Stimulated activated naive CD8-positive, alpha-beta T cell treated with anti-CD3 and anti-CD28 coated beads, Interleukin-15, Interleukin-2, amounts not matched to agents 100 U/mL and 50 U/mL, for 24 hours (primary cell): ENCODE data around the gene GJA9.
"Not testable (repeated sequence)": the region's sequence is repeated elsewhere in the genome, so short reads cannot be mapped to it uniquely, and the experiment has no call there.

ENCODE experiments used
- ATAC-seq: fragments of 150-1000 bp; cut with Tn5 transposase; one replicate; pipeline ENCODE4 v1.10.0; 2021
- DNase-seq: peaks from one replicate; pipeline ENCODE4 v3.0.0; 2021

Gene GJA9

DNA sequence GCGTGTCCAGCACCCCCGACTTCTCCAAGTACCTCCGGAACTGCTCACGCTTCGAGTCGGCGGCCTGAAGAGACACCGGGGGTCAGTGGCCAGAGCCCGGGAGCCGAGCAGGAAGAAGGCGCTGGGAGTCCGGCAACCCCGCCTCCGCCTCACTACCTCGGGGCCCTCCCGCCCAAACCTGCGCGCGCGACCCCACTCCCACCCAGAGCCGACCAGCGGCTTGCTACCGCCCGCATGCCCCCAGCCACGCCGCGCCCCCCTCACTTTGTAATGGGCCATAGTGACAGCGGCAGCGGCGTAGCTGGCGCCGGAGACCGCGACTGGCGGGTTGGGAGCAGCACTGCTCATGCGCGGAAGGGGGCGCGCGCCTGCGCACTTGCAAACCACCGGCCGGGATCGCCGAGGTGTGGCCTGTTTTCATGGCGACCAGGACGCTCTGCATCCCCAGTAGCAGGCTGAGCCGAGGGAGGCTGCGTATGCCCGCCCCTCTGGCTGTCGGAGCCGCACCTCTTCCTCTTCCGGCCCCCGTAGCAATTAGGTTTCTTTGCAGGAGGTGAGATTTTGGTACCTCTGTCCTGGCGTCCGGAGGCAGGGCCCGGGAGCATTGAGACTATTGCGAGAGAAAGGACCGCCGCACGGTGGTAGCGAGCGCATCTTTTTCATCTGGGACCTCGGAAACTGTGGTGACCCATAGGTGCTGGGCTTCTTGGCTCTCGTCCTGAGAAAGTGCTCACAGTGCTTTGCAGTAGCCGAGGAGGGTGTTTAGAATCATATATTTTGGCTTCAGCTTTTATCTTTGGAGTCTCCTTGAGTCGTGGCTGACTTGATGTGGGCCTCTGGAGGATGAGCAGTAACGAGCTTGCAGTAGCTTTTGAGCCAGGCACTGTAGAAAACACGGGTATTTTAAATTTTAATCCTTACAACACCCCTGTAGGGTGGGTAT is 8.1 kb downstream of the GJA9 start, which contains the start of gene MYCBP:
Gene MYCBP (minus strand): TSS at position 322 of the 943 bp plus-strand sequence. CDS start 43 bp downstream, at position 279.
- DNase-seq (peak; percentile 96), ATAC-seq (peak; percentile 100)

DNA sequence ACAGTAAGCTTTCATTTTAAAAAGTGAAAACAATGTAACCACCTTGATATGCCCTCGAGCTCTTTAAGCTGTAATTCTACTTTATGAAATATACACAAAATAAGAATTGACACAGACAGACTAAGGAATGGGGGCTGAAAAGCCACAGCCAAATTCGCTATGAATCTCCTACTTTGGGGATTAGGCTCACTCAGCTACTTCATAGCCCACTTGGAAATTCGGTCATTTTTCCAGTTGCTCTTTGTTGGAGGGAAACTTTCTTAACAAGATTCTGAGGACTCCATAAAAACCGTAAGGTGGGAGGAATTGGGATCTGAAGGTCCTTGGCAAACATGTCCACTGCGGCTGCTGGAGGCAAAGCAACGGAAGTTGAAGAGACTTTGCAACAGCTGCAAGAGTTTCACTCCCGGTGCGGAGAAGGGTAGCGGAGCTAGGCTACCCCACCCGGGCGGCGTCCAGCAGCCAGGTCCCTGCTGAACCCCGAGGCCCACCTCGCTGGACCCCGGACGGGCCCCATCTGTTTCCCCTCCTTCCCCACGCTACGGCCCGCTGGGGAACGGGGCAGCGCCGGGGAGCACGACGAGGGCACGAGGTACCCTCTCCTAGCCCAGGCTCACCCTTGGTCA is 8.9 kb downstream of the GJA9 start:
- no peak for DNase-seq
- ATAC-seq: peak; percentile 9

DNA sequence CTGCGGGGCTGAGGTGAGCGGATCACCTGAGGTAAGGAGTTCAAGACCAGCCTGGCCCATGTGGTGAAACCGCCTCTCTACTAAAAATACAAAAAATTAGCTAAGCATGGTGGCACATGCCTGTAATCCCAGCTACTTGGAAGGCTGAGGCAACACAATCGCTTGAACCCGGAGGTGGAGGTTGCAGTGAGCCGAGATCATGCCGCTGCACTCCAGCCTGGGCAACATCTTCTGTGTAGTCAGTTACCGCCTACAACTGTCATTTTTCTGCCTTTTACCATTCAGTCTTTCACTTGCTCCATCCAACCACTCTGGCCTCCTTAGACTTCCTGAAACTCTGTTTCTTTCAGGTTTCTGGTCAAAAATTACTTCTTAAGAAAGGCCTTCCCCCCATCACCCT is 10.4 kb downstream of the GJA9 start:
- no peak for ATAC-seq
- DNase-seq: no peak

DNA sequence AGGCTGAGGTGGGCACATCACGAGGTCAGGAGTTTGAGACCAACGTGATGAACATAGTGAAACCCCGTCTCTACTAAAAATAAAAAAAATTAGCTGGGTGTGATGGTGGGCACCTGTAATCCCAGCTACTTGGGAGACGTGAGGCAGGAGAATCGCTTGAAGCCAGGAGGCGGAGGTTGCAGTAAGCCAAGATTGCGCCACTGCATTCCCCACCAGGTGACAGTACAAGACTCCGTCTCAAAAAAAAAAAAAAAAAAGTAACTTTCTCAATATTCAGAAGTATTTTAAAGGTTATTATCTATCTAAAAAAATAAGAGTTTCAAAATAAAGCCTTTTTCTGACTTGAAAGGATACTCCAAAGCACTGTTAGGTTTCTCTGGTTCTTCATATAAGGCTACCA is 14.2 kb downstream of the GJA9 start:
- ATAC-seq (no peak), DNase-seq (no peak)

DNA sequence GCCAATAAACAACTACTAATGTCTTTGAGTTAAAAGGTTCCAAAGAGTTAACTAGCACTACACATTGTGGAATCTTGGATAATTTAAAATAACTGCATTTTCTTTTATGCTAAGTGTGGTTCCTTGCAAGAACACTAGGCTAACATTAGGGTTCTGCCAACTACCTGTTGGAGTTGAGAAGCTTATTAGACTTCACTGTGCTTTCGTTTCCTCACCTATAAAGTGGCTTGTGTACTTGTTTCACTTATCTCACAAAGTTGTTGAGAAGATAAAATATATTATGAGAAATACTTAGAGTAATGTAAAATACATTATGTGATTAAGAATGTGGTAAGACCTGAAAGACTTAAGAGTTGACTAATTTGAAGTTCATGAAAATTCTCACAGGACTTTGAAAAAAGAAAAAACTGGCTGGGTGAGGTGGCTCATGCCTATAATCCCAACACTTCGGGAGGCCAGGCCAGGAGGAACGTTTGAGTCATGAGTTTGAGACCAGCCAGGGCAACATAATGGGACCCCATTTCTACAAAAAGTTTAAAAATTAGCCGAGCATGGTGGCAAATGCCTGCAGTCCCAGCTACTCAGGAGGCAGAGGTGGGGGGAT is 16.2 kb downstream of the GJA9 start:
- DNase-seq (no peak), ATAC-seq (no peak)

DNA sequence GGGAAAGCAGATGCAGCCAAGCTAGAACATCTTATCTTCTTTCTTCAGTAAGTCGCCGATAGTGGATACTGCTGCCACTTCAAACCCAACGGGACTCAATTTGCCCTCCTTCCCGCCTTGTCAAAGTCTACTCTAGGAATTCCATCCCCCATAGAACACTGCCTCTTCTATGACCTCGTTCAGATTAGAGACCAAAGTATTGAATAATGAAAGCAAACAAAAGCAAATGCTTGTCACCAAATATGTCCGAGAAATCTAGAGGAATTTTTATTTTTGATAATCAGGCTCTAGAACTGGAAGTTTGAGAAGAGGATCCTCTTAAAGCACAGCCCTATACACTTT is 21.0 kb downstream of the GJA9 start:
- ATAC-seq: no peak
- no peak for DNase-seq

DNA sequence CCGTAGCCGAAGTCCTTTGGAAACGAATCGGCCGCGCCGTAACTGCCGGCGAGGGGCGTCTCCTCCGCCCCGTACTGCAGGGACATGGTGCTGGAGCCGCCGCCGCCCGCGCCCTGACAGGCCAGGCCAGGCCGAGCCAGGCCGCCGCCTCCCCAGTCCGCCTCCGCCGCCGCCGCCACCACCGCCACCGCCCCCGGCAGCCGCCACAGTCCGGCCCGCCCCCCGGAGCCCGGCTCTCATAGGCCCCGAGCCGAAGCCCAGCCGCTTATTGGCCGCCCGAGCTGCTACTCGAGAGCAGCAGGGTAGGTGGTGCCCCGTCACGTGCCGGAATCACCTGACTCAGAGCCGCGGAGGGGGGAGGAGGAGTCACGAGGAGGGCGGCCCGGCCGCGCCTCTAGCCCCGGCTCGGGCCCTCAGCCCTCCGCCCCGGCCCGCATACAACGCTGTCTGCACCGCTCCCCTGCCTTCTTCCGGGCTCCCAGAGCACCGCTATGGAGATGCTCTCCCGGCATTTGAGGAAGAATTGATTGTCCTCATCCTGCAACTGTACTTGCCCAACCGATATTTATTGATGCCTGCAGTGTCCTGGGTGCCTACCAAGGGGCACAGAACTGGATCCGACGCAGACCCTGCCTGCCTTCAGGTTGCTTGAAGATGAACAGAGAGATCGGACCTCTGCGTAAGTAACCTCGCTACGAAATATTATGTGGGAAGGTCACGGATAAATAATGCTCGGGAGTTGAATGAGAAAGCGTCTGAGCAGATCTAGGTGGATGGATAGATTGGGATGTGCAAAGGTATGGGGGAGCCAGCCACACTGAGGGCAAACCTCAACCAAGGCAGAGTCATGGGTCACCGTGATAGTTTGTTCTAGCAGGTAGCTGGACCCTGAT is 21.6 kb downstream of the GJA9 start, which contains the start of gene RRAGC:
Gene RRAGC (minus strand): TSS at position 212 of the 893 bp plus-strand sequence. CDS start 126 bp downstream, at position 86.
- ATAC-seq (peak; percentile 99), DNase-seq (peak; percentile 98)

DNA sequence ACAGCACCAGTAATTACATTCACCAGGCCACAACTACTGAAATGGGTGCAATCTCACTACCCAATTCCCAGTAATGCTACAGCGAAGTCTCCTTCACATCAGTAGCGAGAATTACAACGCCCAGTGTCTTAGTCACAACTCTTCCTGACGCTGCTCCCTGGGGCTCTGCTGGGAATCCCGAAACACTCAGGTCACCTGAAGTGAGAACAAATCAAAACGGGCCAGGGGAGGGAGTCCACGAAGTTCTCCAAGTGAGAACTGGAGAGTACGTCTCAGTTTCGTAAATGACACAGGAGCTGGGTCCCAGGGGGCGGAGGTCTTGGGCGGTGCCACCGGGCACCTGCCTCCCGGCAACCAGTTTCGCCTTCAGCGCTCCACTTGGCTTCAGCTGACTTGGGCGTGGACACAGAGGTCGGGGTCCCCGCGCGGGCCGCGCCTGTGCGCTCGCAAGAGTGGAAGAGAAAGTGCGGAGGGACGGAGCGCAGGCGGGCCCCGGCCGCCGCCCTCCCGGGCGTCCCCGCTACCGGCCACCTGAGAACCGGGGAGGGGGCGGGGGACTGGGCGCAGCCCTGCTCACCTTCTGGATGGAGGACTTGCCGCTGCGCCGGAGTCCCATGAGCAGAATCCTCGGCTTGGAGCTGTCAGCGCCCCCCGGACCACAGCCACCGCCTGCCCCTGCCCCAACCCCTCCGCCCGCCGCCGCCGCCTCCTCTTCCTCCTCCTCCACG is 22.4 kb downstream of the GJA9 start:
- ATAC-seq (peak; percentile 32), DNase-seq (peak; percentile 63)

DNA sequence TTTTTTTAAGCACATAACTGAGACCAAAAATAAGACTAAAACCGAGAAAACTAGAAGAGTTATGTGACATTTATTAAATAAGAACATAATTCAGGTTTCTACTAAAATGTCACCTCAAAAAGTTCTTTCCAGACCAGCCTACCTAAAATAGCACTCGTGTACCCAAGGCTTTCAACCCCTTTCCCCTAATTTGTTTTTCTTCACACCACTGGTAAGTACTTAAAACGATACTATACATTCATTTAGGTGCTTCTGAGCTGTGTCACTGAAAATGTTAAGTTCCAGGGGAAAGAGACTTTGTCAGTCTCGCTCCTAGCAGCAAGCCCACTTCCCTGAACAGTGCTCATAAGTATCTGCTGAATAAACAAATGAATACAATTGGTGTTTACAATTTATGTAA is 28.6 kb downstream of the GJA9 start:
- ATAC-seq: peak; percentile 83
- no peak for DNase-seq

DNA sequence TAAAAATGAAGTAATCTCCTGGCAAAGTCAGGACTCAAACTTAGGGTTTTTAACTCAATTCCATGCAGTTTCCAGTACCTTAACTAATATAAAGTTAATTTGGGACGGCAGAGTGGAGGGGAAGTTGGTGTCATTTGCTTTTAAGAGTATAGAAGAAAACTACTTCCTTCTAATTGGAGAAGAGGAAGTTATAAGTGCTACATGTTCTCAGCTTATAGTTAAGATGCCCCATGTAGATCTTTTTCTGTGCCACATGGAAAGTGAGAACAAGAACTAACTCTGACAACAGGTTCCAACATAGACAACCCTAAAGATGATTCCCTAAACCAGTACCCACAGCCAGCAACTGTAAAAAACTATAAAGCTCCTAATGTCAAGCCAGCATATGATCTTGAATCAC is 33.3 kb downstream of the GJA9 start:
- DNase-seq (no peak), ATAC-seq (no peak)

DNA sequence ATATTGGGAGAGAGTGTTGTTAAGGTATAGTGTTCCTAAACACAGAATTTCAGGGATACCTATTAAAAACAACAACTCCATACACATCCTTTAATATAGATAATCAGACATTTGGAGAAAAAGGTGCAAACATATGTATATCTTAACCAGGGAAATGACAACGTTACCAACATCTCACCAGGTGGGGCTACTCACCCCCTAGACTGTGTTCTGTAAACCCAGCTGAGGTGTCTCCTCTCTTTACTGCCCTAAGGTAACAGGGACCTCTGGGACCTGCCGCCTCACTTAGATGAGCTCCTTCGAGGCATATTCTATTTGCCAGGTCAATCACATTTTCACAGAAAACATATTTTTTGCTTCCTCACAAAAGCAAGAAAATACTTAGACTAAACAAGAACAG is 35.2 kb downstream of the GJA9 start:
- DNase-seq (no peak), ATAC-seq (peak; percentile 28)

DNA sequence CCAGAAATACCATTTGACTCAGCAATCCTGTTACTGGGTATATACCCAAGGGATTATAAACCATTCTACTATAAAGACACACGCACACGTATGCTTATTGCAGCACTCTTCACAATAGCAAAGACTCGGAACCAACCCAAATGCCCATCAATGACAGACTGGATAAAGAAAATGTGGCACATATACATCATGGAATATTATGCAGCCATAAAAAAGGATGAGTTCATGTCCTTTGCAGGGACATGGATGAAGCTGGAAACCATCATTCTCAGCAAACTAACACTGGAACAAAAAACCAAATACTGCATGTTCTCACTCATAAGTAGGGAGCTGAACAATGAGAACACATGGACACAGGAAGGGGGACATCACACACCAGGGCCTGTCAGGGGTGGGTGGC is 36.3 kb downstream of the GJA9 start:
- DNase-seq, ATAC-seq: not testable (repeated sequence)

DNA sequence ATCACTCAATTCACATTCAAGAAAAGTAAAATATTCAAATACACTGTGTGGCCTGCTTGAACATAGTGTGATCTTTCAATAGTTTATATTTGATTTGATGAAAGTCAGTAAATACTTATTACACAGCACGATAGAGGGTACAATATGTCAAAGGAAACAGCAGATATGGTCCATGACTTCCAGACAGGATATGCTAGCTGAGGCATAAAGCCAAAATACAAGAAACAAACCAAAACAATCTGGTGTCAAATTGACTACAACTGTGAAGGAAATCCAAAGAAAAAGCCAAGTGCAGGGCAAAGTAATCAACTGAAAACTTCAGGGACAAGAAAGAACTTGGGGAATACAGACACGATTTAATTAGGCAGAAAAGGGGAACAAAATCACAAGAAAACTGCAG is 41.1 kb downstream of the GJA9 start:
- ATAC-seq: no peak

DNA sequence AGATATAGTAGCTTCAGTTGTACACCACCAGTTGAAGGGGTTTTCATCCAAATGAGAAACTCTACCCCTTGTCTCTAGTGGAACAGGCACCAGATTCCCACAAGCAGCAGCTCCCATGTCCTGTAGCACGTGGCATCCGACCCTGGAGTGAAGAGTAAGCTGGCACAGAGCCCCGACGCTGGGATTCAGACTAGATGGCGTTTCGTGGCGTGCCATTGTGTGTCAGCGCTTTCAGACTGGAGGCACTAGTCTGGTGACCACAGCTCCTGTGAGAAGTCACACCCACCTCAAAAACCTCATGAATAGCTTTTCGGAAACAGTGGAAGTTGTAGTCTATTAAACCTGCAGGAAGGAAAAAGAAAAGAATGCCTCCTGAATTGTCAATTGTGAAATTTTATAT is 42.0 kb downstream of the GJA9 start:
- DNase-seq (no peak), ATAC-seq (no peak)

More for the DNA sequence above, 41.1 kb downstream of the GJA9 start:
- DNase-seq: no peak

DNA sequence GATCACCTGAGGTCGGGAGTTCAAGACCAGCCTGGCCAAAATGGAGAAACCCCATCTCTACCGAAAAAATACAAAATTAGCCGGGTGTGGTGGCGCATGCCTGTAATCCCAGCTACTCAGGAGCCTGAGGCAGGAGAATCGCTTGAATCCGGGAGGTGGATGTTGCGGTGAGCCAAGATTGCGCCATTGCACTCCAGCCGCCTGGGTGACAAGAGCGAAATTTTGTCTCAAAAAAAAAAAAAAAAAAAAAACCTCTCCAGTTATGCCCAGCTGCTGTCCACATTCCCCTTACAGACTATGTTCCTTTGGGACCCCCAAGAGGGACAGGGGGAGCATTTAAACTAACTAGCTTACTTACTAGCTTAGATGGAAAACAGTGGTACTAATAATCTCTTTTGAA is 45.1 kb downstream of the GJA9 start:
- ATAC-seq, DNase-seq: not testable (repeated sequence)

DNA sequence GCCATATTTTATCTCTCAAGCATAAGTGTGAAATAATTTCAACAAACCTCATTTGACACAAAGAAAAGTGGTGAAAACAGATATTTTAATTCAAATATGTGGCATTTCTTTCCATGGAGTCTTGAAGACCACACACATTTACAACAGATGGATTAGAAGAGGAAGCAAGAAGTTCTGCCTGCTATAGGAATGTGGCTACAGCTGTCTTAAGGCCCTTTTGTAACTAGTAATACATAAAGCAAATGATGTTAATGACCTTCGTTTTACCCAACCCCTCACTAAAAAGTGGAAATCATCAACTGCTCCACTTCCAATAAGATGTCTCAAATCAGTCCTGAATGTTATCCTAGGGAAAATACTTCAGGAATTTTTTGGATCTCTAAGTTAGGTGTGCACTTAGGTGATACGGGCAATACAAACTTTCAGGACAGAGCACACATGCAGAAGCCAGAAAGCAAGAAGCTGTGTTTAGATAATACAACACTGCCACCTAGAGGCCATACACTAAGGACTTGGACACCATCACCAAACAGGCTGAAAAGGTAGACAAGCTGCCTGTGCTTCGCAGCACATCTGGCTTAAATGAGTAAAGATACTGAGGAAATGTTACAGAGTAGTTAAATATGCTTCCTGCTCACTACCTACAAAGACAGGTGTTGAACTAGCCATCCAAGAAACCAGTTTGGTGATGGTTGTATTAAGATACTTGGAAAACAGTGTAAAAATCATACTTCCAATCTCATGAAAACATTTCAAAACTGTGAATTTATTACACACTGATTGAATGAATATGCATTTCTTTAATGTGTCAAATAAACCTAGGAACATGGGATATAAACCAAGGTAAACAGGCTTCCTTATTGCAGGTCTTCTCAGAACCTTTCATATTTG is 46.2 kb downstream of the GJA9 start:
- ATAC-seq: peak; percentile 80
- peak; percentile 23 for DNase-seq

DNA sequence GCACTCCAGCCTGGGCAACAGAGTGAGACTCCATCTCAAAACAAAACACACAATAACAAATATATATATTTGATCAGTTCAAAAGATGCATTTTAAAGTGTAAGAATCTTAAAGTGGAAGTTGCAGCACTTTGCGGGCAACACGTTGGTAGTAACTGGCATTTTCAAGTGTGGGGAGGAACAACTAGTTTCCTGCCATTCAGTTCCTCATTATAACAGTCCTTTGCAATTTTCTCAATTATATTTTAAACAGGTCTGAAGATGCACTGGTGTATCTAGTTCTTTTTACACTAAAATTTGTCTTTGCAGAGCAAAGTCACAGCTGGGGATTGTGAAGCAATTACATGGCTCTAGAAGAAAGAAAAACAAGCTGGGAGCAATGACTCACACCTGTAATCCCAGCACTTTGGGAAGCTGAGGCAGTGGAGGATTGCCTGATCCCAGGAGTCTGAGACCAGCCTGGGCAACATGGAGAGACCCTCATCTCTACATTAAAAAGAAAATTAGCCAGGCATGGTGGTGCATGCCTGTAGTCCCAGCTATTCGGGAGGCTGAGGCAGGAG is 47.1 kb downstream of the GJA9 start:
- no peak for DNase-seq
- no peak for ATAC-seq

DNA sequence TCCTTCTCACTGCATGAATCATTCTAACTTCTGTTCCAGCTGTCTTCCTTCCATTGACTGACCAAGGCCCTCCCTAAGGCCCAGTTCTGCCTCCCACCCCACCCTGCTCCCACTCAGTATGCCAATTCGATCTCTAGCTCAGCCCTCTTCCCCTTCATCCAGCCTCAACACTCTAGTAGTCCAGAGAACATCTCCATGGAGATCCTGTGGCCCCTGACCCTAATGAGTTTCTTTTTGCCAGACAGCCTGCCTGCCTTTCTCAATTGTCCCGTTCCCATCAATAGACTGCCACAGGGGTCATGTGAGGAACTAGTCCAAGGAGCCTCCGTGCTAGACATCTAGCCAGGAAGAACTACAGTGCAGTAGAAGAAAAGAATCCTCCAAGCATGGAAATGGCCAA is 48.2 kb downstream of the GJA9 start:
- ATAC-seq (no peak), DNase-seq (no peak)

DNA sequence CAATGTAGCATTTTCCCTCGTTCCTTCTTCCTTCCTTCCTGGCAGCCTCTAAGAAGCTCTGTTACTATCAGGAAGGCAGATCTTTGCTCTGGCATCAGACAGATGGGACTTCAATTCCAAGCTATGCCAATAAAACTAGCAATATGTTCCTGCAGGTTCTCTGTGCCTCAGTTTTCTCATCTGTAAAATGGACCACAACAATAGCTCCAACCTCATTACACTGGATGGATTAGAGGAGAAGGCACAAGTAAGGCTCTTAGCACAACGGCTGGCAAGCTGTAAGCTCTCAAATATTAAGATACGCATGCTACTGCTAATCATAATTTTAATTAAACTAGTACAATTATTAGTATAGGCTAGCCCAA is 49.0 kb downstream of the GJA9 start:
- DNase-seq (no peak), ATAC-seq (no peak)
